ENCODE results near the gene HYAL1.

Gene HYAL1

DNA sequence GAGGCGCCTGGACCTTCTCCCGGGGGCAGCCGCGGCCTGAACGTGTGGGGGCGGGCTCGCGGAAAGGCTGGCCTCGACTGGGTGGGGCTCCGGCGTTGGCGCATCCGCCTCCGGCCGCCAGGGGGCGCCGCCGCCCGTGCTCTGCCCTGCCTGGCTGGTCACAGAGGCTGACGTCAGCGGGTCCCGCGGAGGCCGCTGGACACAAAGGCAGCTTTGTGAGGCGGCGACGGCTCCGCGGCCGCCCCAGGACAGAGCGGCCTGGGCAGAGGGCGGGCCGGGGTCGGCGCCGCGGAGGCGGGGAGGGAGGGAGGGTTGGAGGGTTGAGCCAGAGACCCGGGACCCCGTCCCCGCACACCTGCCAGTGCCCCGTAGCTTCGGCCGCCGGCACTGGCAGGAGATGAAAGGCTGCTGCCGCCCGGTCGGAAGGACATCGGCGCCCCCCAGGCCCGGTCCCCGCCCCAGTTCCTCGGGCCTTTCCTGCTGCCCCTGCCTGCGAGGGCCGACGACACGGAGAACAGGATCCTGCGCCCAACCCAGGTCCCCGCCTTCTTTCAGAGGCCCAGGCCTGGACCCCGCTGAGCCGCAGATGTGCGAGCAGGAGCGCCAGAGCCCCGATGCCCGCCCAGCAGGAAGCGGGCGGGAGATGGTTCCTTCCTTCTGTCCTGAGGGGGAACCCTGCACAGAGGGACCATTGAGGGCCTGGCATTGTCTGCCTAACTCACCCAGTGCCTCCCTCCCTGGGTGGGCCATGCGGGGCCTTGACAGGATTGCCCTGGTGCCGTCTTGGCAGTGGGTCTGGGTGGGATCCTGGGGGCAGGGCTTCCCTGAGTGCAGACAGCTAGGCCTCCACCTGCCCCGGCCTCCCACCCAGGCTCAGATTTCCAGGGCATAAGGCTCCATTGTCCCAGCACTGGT lies 43.1 kb downstream of the HYAL1 start (continued):
- TF ChIP-seq, protein P1, sequence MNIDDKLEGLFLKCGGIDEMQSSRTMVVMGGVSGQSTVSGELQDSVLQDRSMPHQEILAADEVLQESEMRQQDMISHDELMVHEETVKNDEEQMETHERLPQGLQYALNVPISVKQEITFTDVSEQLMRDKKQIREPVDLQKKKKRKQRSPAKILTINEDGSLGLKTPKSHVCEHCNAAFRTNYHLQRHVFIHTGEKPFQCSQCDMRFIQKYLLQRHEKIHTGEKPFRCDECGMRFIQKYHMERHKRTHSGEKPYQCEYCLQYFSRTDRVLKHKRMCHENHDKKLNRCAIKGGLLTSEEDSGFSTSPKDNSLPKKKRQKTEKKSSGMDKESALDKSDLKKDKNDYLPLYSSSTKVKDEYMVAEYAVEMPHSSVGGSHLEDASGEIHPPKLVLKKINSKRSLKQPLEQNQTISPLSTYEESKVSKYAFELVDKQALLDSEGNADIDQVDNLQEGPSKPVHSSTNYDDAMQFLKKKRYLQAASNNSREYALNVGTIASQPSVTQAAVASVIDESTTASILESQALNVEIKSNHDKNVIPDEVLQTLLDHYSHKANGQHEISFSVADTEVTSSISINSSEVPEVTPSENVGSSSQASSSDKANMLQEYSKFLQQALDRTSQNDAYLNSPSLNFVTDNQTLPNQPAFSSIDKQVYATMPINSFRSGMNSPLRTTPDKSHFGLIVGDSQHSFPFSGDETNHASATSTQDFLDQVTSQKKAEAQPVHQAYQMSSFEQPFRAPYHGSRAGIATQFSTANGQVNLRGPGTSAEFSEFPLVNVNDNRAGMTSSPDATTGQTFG (tag by site-specific recombination; IDR thresholded peaks at IDR 0.05; ENCODE audit: borderline replicate concordance) = no peak
- TF ChIP-seq, protein P2, sequence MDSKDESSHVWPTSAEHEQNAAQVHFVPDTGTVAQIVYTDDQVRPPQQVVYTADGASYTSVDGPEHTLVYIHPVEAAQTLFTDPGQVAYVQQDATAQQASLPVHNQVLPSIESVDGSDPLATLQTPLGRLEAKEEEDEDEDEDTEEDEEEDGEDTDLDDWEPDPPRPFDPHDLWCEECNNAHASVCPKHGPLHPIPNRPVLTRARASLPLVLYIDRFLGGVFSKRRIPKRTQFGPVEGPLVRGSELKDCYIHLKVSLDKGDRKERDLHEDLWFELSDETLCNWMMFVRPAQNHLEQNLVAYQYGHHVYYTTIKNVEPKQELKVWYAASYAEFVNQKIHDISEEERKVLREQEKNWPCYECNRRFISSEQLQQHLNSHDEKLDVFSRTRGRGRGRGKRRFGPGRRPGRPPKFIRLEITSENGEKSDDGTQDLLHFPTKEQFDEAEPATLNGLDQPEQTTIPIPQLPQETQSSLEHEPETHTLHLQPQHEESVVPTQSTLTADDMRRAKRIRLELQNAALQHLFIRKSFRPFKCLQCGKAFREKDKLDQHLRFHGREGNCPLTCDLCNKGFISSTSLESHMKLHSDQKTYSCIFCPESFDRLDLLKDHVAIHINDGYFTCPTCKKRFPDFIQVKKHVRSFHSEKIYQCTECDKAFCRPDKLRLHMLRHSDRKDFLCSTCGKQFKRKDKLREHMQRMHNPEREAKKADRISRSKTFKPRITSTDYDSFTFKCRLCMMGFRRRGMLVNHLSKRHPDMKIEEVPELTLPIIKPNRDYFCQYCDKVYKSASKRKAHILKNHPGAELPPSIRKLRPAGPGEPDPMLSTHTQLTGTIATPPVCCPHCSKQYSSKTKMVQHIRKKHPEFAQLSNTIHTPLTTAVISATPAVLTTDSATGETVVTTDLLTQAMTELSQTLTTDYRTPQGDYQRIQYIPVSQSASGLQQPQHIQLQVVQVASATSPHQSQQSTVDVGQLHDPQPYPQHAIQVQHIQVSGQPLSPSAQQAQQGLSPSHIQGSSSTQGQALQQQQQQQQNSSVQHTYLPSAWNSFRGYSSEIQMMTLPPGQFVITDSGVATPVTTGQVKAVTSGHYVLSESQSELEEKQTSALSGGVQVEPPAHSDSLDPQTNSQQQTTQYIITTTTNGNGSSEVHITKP (tag by site-specific recombination; IDR thresholded peaks at IDR 0.05) = peak; percentile 78
- peak; percentile 75 for TF ChIP-seq ZBTB17 (tag by site-specific recombination; IDR thresholded peaks at IDR 0.05)
- TF ChIP-seq, protein P3, sequence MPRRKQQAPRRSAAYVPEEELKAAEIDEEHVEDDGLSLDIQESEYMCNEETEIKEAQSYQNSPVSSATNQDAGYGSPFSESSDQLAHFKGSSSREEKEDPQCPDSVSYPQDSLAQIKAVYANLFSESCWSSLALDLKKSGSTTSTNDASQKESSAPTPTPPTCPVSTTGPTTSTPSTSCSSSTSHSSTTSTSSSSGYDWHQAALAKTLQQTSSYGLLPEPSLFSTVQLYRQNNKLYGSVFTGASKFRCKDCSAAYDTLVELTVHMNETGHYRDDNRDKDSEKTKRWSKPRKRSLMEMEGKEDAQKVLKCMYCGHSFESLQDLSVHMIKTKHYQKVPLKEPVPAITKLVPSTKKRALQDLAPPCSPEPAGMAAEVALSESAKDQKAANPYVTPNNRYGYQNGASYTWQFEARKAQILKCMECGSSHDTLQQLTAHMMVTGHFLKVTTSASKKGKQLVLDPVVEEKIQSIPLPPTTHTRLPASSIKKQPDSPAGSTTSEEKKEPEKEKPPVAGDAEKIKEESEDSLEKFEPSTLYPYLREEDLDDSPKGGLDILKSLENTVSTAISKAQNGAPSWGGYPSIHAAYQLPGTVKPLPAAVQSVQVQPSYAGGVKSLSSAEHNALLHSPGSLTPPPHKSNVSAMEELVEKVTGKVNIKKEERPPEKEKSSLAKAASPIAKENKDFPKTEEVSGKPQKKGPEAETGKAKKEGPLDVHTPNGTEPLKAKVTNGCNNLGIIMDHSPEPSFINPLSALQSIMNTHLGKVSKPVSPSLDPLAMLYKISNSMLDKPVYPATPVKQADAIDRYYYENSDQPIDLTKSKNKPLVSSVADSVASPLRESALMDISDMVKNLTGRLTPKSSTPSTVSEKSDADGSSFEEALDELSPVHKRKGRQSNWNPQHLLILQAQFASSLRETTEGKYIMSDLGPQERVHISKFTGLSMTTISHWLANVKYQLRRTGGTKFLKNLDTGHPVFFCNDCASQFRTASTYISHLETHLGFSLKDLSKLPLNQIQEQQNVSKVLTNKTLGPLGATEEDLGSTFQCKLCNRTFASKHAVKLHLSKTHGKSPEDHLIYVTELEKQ (tag by site-specific recombination; IDR thresholded peaks at IDR 0.05; ENCODE audit: borderline replicate concordance) = 0 out of 2 replicates have a peak, but pooled peaks have one; percentile 36
- TF ChIP-seq, protein P4, sequence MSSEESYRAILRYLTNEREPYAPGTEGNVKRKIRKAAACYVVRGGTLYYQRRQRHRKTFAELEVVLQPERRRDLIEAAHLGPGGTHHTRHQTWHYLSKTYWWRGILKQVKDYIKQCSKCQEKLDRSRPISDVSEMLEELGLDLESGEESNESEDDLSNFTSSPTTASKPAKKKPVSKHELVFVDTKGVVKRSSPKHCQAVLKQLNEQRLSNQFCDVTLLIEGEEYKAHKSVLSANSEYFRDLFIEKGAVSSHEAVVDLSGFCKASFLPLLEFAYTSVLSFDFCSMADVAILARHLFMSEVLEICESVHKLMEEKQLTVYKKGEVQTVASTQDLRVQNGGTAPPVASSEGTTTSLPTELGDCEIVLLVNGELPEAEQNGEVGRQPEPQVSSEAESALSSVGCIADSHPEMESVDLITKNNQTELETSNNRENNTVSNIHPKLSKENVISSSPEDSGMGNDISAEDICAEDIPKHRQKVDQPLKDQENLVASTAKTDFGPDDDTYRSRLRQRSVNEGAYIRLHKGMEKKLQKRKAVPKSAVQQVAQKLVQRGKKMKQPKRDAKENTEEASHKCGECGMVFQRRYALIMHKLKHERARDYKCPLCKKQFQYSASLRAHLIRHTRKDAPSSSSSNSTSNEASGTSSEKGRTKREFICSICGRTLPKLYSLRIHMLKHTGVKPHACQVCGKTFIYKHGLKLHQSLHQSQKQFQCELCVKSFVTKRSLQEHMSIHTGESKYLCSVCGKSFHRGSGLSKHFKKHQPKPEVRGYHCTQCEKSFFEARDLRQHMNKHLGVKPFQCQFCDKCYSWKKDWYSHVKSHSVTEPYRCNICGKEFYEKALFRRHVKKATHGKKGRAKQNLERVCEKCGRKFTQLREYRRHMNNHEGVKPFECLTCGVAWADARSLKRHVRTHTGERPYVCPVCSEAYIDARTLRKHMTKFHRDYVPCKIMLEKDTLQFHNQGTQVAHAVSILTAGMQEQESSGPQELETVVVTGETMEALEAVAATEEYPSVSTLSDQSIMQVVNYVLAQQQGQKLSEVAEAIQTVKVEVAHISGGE (tag by site-specific recombination; conservative IDR thresholded peaks at IDR 0.05; ENCODE audit: low read depth) = peak; percentile 42; the same call in 1 of the 2 replicates
- TF ChIP-seq ZNF335 (tag by site-specific recombination; conservative IDR thresholded peaks at IDR 0.05) = peak; percentile 69
- TF ChIP-seq ZNF629 (tag by site-specific recombination; IDR thresholded peaks at IDR 0.05) = peak; percentile 72; the same call in 1 of the 2 replicates
- no peak for TF ChIP-seq HOXA7 (CRISPR knock-in tag; IDR thresholded peaks at IDR 0.05; ENCODE audit: borderline replicate concordance)
- TF ChIP-seq, protein P5, sequence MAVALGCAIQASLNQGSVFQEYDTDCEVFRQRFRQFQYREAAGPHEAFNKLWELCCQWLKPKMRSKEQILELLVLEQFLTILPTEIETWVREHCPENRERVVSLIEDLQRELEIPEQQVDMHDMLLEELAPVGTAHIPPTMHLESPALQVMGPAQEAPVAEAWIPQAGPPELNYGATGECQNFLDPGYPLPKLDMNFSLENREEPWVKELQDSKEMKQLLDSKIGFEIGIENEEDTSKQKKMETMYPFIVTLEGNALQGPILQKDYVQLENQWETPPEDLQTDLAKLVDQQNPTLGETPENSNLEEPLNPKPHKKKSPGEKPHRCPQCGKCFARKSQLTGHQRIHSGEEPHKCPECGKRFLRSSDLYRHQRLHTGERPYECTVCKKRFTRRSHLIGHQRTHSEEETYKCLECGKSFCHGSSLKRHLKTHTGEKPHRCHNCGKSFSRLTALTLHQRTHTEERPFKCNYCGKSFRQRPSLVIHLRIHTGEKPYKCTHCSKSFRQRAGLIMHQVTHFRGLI (tag by site-specific recombination; IDR thresholded peaks at IDR 0.05) = peak; percentile 56; the same call in 1 of the 2 replicates
- TF ChIP-seq, protein P6, sequence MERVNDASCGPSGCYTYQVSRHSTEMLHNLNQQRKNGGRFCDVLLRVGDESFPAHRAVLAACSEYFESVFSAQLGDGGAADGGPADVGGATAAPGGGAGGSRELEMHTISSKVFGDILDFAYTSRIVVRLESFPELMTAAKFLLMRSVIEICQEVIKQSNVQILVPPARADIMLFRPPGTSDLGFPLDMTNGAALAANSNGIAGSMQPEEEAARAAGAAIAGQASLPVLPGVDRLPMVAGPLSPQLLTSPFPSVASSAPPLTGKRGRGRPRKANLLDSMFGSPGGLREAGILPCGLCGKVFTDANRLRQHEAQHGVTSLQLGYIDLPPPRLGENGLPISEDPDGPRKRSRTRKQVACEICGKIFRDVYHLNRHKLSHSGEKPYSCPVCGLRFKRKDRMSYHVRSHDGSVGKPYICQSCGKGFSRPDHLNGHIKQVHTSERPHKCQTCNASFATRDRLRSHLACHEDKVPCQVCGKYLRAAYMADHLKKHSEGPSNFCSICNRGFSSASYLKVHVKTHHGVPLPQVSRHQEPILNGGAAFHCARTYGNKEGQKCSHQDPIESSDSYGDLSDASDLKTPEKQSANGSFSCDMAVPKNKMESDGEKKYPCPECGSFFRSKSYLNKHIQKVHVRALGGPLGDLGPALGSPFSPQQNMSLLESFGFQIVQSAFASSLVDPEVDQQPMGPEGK (tag by site-specific recombination; IDR thresholded peaks at IDR 0.05) = peak; percentile 76
- TF ChIP-seq, protein P7, sequence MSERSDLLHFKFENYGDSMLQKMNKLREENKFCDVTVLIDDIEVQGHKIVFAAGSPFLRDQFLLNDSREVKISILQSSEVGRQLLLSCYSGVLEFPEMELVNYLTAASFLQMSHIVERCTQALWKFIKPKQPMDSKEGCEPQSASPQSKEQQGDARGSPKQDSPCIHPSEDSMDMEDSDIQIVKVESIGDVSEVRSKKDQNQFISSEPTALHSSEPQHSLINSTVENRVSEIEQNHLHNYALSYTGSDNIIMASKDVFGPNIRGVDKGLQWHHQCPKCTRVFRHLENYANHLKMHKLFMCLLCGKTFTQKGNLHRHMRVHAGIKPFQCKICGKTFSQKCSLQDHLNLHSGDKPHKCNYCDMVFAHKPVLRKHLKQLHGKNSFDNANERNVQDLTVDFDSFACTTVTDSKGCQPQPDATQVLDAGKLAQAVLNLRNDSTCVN (tag by site-specific recombination; optimal IDR thresholded peaks at IDR 0.05) = peak; percentile 58
- TF ChIP-seq ZNF610 (tag by site-specific recombination; IDR thresholded peaks at IDR 0.05; ENCODE audit: borderline replicate concordance) = peak; percentile 94
- no peak for TF ChIP-seq GLI2 (tag by site-specific recombination; IDR thresholded peaks at IDR 0.05; ENCODE audit: borderline replicate concordance, low read depth)
- TF ChIP-seq, protein P8, sequence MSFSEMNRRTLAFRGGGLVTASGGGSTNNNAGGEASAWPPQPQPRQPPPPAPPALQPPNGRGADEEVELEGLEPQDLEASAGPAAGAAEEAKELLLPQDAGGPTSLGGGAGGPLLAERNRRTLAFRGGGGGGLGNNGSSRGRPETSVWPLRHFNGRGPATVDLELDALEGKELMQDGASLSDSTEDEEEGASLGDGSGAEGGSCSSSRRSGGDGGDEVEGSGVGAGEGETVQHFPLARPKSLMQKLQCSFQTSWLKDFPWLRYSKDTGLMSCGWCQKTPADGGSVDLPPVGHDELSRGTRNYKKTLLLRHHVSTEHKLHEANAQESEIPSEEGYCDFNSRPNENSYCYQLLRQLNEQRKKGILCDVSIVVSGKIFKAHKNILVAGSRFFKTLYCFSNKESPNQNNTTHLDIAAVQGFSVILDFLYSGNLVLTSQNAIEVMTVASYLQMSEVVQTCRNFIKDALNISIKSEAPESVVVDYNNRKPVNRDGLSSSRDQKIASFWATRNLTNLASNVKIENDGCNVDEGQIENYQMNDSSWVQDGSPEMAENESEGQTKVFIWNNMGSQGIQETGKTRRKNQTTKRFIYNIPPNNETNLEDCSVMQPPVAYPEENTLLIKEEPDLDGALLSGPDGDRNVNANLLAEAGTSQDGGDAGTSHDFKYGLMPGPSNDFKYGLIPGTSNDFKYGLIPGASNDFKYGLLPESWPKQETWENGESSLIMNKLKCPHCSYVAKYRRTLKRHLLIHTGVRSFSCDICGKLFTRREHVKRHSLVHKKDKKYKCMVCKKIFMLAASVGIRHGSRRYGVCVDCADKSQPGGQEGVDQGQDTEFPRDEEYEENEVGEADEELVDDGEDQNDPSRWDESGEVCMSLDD (tag by site-specific recombination; IDR thresholded peaks at IDR 0.05) = no peak
